HL-60 (cell line): Measurements from ENCODE around the gene RCAN1.
"Not testable (repeated sequence)": the region's sequence is repeated elsewhere in the genome, so short reads cannot be mapped to it uniquely, and the experiment has no call there.

Experiments used
- DNase-seq, 2 experiments: peaks; one replicate each; pipeline ENCODE4 v3.0.0-alpha.2; 2010 to 2020; ENCODE audit warnings: low read depth in 1 of 2, low spot score in 1 of 2
- H3K27ac ChIP-seq: fragments of 250-450 bp; sonication (Bioruptor Pico); replicated peaks from 2 replicates; pipeline ENCODE4 v1.5.1; 2020; ENCODE audit warnings: mild to moderate bottlenecking, moderate library complexity
- H3K27me3 ChIP-seq: fragments of 250-450 bp; sonication (Bioruptor Pico); 2 replicates; pipeline ENCODE4 v1.5.1; 2021; ENCODE audit warnings: mild to moderate bottlenecking, moderate library complexity; ENCODE audit not compliant: insufficient read depth, poor library complexity, severe bottlenecking
- H3K4me3 ChIP-seq: replicated peaks from 2 replicates; pipeline ENCODE4 v1.5.1; 2011; ENCODE audit warnings: mild to moderate bottlenecking, control low read depth, low read length; ENCODE audit not compliant: insufficient read depth
- GABPA ChIP-seq: IDR thresholded peaks from 2 replicates; pipeline ENCODE4 v1.6.1; 2012; ENCODE audit warnings: low read depth
- POLR2AphosphoS5 ChIP-seq: IDR thresholded peaks from 2 replicates; pipeline ENCODE4 v1.6.1; 2012; ENCODE audit warnings: low read depth
- SPI1 ChIP-seq: IDR thresholded peaks from 2 replicates; pipeline ENCODE4 v1.6.1; 2012; ENCODE audit warnings: low read depth, mild to moderate bottlenecking, borderline replicate concordance
- TF ChIP-seq, protein P1 (sequence below): IDR thresholded peaks from one replicate; pipeline ENCODE4 v1.5.1; 2011; ENCODE audit warnings: low read length, control low read depth, inconsistent platforms; ENCODE audit not compliant: insufficient read depth
- TF ChIP-seq, protein P2 (sequence below): IDR thresholded peaks from 2 replicates; pipeline ENCODE4 v1.6.1; 2012; ENCODE audit warnings: low read depth; ENCODE audit not compliant: insufficient replicate concordance

Gene RCAN1

DNA sequence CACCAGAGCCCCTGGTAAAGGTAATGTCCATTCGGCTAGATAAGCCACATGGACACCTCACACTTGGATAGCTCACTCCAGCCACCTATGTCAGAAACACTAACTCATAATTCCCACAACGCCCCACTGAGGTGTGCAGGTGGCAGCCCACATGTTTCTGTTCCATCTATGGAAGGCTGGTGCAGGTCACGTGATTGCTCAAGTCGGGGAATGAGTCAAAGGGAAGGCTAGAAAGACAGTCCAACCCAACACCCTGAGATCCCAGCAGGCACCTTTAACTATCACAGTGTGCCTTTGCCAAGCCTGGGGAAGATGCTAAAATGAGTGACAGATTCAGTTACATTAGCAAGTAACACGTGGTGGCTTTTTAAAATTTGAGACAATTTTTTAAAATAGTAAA is 57.7 kb downstream of the RCAN1 start:
- TF ChIP-seq SPI1 = no peak
- TF ChIP-seq, protein P1, sequence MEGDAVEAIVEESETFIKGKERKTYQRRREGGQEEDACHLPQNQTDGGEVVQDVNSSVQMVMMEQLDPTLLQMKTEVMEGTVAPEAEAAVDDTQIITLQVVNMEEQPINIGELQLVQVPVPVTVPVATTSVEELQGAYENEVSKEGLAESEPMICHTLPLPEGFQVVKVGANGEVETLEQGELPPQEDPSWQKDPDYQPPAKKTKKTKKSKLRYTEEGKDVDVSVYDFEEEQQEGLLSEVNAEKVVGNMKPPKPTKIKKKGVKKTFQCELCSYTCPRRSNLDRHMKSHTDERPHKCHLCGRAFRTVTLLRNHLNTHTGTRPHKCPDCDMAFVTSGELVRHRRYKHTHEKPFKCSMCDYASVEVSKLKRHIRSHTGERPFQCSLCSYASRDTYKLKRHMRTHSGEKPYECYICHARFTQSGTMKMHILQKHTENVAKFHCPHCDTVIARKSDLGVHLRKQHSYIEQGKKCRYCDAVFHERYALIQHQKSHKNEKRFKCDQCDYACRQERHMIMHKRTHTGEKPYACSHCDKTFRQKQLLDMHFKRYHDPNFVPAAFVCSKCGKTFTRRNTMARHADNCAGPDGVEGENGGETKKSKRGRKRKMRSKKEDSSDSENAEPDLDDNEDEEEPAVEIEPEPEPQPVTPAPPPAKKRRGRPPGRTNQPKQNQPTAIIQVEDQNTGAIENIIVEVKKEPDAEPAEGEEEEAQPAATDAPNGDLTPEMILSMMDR = no peak
- no peak for TF ChIP-seq GABPA
- TF ChIP-seq POLR2AphosphoS5 = no peak
- TF ChIP-seq, protein P2, sequence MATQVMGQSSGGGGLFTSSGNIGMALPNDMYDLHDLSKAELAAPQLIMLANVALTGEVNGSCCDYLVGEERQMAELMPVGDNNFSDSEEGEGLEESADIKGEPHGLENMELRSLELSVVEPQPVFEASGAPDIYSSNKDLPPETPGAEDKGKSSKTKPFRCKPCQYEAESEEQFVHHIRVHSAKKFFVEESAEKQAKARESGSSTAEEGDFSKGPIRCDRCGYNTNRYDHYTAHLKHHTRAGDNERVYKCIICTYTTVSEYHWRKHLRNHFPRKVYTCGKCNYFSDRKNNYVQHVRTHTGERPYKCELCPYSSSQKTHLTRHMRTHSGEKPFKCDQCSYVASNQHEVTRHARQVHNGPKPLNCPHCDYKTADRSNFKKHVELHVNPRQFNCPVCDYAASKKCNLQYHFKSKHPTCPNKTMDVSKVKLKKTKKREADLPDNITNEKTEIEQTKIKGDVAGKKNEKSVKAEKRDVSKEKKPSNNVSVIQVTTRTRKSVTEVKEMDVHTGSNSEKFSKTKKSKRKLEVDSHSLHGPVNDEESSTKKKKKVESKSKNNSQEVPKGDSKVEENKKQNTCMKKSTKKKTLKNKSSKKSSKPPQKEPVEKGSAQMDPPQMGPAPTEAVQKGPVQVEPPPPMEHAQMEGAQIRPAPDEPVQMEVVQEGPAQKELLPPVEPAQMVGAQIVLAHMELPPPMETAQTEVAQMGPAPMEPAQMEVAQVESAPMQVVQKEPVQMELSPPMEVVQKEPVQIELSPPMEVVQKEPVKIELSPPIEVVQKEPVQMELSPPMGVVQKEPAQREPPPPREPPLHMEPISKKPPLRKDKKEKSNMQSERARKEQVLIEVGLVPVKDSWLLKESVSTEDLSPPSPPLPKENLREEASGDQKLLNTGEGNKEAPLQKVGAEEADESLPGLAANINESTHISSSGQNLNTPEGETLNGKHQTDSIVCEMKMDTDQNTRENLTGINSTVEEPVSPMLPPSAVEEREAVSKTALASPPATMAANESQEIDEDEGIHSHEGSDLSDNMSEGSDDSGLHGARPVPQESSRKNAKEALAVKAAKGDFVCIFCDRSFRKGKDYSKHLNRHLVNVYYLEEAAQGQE = no peak
- Histone ChIP-seq H3K27me3 (no peaks in the 10 kb centered on the region), H3K27ac (no peak overlapping the region), H3K4me3 (no peak overlapping the region)
- DNase-seq = no peak

DNA sequence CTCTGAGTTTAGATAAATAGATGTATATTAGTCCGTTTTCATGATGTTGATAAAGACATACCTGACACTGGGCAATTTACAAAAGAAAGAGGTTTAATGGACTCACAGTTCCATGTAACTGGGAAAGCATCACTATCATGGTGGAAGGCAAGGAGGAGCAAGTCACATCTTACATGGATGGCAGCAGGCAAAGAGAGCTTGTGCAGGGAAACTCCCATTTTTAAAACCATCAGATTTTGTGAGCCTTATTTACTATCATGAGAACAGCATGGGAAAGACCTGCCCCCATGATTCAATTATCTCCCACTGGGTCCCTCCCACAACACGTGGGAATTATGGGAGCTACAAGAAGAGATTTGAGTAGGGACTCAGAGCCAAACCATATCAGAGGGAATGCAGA is 60.2 kb downstream of the RCAN1 start:
- H3K4me3 ChIP-seq, DNase-seq, H3K27ac ChIP-seq, H3K27me3 ChIP-seq: not testable (repeated sequence)

DNA sequence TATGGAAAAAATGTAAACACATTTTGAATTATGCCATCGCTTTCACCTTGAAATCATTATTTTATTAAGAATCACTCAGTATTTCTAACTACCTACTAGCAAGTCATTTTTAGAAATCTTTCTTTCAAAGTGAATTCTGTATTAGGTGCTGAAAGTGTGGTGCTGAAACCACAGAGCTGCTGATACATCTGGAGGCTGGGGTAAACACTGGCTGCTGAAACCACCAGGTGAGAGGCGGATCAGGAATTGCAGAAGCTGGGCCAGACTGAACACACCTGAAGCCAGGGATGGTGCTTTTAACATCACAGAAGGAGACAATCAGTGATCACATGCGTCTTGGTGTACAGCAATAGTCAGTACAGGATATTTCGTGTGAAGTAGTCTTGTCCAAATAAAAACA is 60.7 kb downstream of the RCAN1 start:
- H3K27ac ChIP-seq = no peak overlapping the region

More for the DNA sequence above, 60.7 kb downstream of the RCAN1 start:
- H3K27me3 ChIP-seq = no peaks in the 10 kb centered on the region
- TF ChIP-seq, protein P2 = no peak
- TF ChIP-seq GABPA (no peak), POLR2AphosphoS5 (no peak), SPI1 (no peak)
- TF ChIP-seq, protein P1 = no peak
- no peak overlapping the region for H3K4me3 ChIP-seq
- no peak for DNase-seq
